Transverse colon (tissue), 4 donors: ENCODE data around the gene PRRX2. TPM values are rescaled to one million over a fixed set of nuclear protein-coding genes. Genes with fewer than 3 reads are reported as not detected.

Source experiments
- DNase-seq: peaks from one replicate; pipeline ENCODE4 v3.0.0-alpha.2; 2019
- H3K27ac ChIP-seq, 4 donors: fragments of 200-600 bp; sonication (generic); 2 replicates each; pipeline ENCODE4 v1.5.1; 2016 to 2018; ENCODE audit warnings: inconsistent platforms in 4 of 4
- H3K27me3 ChIP-seq: fragments of 200-600 bp; sonication (generic); 2 replicates; pipeline ENCODE4 v1.5.1; 2017; ENCODE audit warnings: inconsistent platforms
- H3K36me3 ChIP-seq, 4 donors: fragments of 200-600 bp; sonication (generic); 2 replicates each; pipeline ENCODE4 v1.5.1; 2017 to 2019; ENCODE audit warnings: inconsistent platforms in 4 of 4
- H3K4me1 ChIP-seq, 4 donors: fragments of 200-600 bp; sonication (generic); 2 replicates each; pipeline ENCODE4 v1.5.1; 2017 to 2020; ENCODE audit warnings: inconsistent platforms in 4 of 4
- H3K4me3 ChIP-seq, 4 donors: fragments of 200-600 bp; sonication (generic); 1 replicate in 1 of 4; 2 replicates in 3 of 4; pipeline versions ENCODE4 v1.5.1 to v1.6.1; 2017 to 2019; ENCODE audit warnings: inconsistent platforms in 4 of 4
- H3K9me3 ChIP-seq, 2 donors: fragments of 200-600 bp; sonication (generic); 2 replicates each; pipeline ENCODE4 v1.5.1; 2017 to 2019; ENCODE audit warnings: inconsistent platforms in 2 of 2
- CTCF ChIP-seq, 5 experiments: fragments of 200-600 bp in 3 of 5; fragments of 450-650 bp in 2 of 5; sonication (generic) in 3 of 5; IDR thresholded peaks; 1 replicate in 2 of 5; 2 replicates in 3 of 5; pipeline ENCODE4 v1.5.1; 2016 to 2017; ENCODE audit warnings: antibody characterized with exemption in 5 of 5, inconsistent platforms in 3 of 5, mild to moderate bottlenecking in 2 of 5, moderate library complexity in 1 of 5
- EP300 ChIP-seq: sonication (generic); formaldehyde crosslinking; IDR thresholded peaks from one replicate; pipeline ENCODE4 v1.6.1; 2017; ENCODE audit warnings: antibody characterized with exemption, low read depth
- POLR2A ChIP-seq: fragments of 450-650 bp; IDR thresholded peaks from one replicate; pipeline ENCODE4 v1.6.1; 2016; ENCODE audit warnings: antibody characterized with exemption, mild to moderate bottlenecking, moderate library complexity
- POLR2AphosphoS5 ChIP-seq, 3 donors: sonication (generic); formaldehyde crosslinking; IDR thresholded peaks; one replicate each; pipeline ENCODE4 v1.6.1; 2016; ENCODE audit warnings: antibody characterized with exemption in 3 of 3
- WGBS, 2 donors: methylation state at CpG; one replicate each; pipeline ENCODE4 v1.1.5; 2018; ENCODE audit warnings: low coverage in 1 of 2; 5-methylcytosine and 5-hydroxymethylcytosine counted together
- in situ Hi-C, 4 donors: fragments of 200-750 bp; cut with MboI; loops; one replicate each; pipeline versions ENCODE4 v1.15.0 to v1.15.1; 2017; ENCODE audit warnings: low sequenced_read_pairs in 3 of 4, low pct_ligation_motif_present in 1 of 4, low pct_unique_long_range_greater_than_20kb in 1 of 4
- intact Hi-C: fragments of 100-400 bp; cut with DNase I; formaldehyde crosslinking; loops from one replicate; pipeline ENCODE4 v1.15.1; 2023; ENCODE audit warnings: low total_unique reads
- total RNA-seq, 4 donors: library from RNA; depleted of rRNA; stranded (reverse); fragments of >200 nt; gene quantifications; one replicate each; pipeline ENCODE4 v1.1.0, GENCODE V29; 2016

The PRRX2 gene
- total RNA-seq, 4 donors from 2014 or later: 0.41 TPM; not detected in 3

- Histone ChIP-seq H3K27me3 (peaks cover 36% of the 10 kb centered on the region), H3K27ac (no peak overlapping the region), H3K4me1 (no peaks in the 10 kb centered on the region), H3K36me3 (no peaks in the 10 kb centered on the region), H3K9me3 (no peaks in the 10 kb centered on the region), H3K4me3 (no peak overlapping the region)
- no peak for DNase-seq
- in situ Hi-C loops: no loop called here
- TF ChIP-seq POLR2A (no peak), POLR2AphosphoS5 (IDR thresholded peaks at IDR 0.05) (no peak), EP300 (no peak), CTCF (IDR thresholded peaks at IDR 0.05) (no peak)
- 72% methylated on average over 4 to 8 of the region's 8 CpGs for WGBS, 2 donors
- intact Hi-C loops: no loop called here
These were observed 7.3 kb downstream of the PRRX2 start for GRCh38 chr9:129672702-129673101.

GRCh38 chr9:129673602-129674001 lies 8.2 kb downstream of the PRRX2 start:
- intact Hi-C loops (no loop called here), in situ Hi-C loops (no loop called here)
- no peak for DNase-seq
- no peak for TF ChIP-seq CTCF (IDR thresholded peaks at IDR 0.05)
- no peak for TF ChIP-seq POLR2A
- no peak for TF ChIP-seq POLR2AphosphoS5 (IDR thresholded peaks at IDR 0.05)
- TF ChIP-seq EP300: no peak
- Histone ChIP-seq H3K27me3 (peaks cover 35% of the 10 kb centered on the region), H3K4me1 (no peaks in the 10 kb centered on the region), H3K4me3 (no peak overlapping the region), H3K36me3 (no peaks in the 10 kb centered on the region), H3K9me3 (no peaks in the 10 kb centered on the region), H3K27ac (no peak overlapping the region)
- 40 to 67% methylated on average over 1 to 12 of the region's 12 CpGs for WGBS, 2 donors

GRCh38 chr9:129674229-129674628 lies 8.8 kb downstream of the PRRX2 start:
- H3K4me3 ChIP-seq: no peak overlapping the region
- no peak for DNase-seq
- no peaks in the 10 kb centered on the region for H3K36me3 ChIP-seq
- TF ChIP-seq POLR2A (no peak), EP300 (no peak)
- no peak overlapping the region for H3K27ac ChIP-seq
- no peaks in the 10 kb centered on the region for H3K4me1 ChIP-seq
- in situ Hi-C loops (no loop called here), intact Hi-C loops (no loop called here)
- H3K9me3 ChIP-seq: no peaks in the 10 kb centered on the region
- 71 to 100% methylated on average over 2 to 7 of the region's 7 CpGs for WGBS, 2 donors
- peaks cover 40% of the 10 kb centered on the region for H3K27me3 ChIP-seq

- no peaks in the 10 kb centered on the region for H3K9me3 ChIP-seq
- no peak for DNase-seq
- peaks cover 40% of the 10 kb centered on the region for H3K27me3 ChIP-seq
- H3K4me3 ChIP-seq: no peak overlapping the region
- TF ChIP-seq POLR2AphosphoS5 (IDR thresholded peaks at IDR 0.05): no peak
- TF ChIP-seq POLR2A: no peak
- H3K4me1 ChIP-seq: no peaks in the 10 kb centered on the region
- intact Hi-C loops: no loop called here
- in situ Hi-C loops: no loop called here
- H3K36me3 ChIP-seq: no peaks in the 10 kb centered on the region
- WGBS, 2 donors: 78% methylated on average over 26 of the region's 27 CpGs; no CpG with 5 or more reads in 1 of the 2 donors
- H3K27ac ChIP-seq: no peak overlapping the region
These were observed 10.2 kb downstream of the PRRX2 start for GRCh38 chr9:129675620-129676019.

GRCh38 chr9:129676287-129676686 lies 10.8 kb downstream of the PRRX2 start:
- Histone ChIP-seq H3K27me3 (peaks cover 40% of the 10 kb centered on the region), H3K4me3 (no peak overlapping the region), H3K27ac (no peak overlapping the region), H3K9me3 (no peaks in the 10 kb centered on the region), H3K4me1 (no peaks in the 10 kb centered on the region), H3K36me3 (no peaks in the 10 kb centered on the region)
- no peak for DNase-seq
- in situ Hi-C loops: no loop called here
- no peak for TF ChIP-seq EP300
- intact Hi-C loops: no loop called here
- WGBS, 2 donors: 81% methylated on average over 4 of the region's 4 CpGs; no CpG with 5 or more reads in 1 of the 2 donors

- no peak for DNase-seq
- Histone ChIP-seq H3K27me3 (peaks cover 44% of the 10 kb centered on the region), H3K36me3 (no peaks in the 10 kb centered on the region), H3K4me1 (no peaks in the 10 kb centered on the region), H3K27ac (no peak overlapping the region), H3K4me3 (no peak overlapping the region), H3K9me3 (no peaks in the 10 kb centered on the region)
- intact Hi-C loops: no loop called here
- in situ Hi-C loops: no loop called here
- TF ChIP-seq CTCF (IDR thresholded peaks at IDR 0.05) (no peak), EP300 (no peak), POLR2AphosphoS5 (IDR thresholded peaks at IDR 0.05) (no peak), POLR2A (no peak)
- 60 to 61% methylated on average over 2 to 12 of the region's 12 CpGs for WGBS, 2 donors
These were observed 11.5 kb downstream of the PRRX2 start for GRCh38 chr9:129676975-129677374.
